ENCODE data around the gene FLRT3.

- TF ChIP-seq CTCF (IDR thresholded peaks at IDR 0.05) (no peak), POLR2A (IDR thresholded peaks at IDR 0.05) (no peak)
Observed at GRCh38 chr20:14303651-14304050, 33.8 kb downstream of the FLRT3 start.
